Hepatocyte (in vitro differentiated cells): Measurements from ENCODE around the gene CTDSP2. TPM values are rescaled to one million over a fixed set of nuclear protein-coding genes. Genes with fewer than 3 reads are reported as not detected.
"Not testable (repeated sequence)": the region's sequence is repeated elsewhere in the genome, so short reads cannot be mapped to it uniquely, and the experiment has no call there.

Source experiments
- DNase-seq: peaks from one replicate; pipeline ENCODE4 v3.0.0-alpha.2; 2016; ENCODE audit warnings: low spot score
- H2AFZ ChIP-seq: fragments of 200-600 bp; sonication (generic); 2 replicates; pipeline ENCODE4 v1.6.0; 2016; ENCODE audit warnings: antibody characterized with exemption, mild to moderate bottlenecking
- H3K27ac ChIP-seq: fragments of 200-600 bp; sonication (generic); 2 replicates; pipeline ENCODE4 v1.5.1; 2016; ENCODE audit warnings: mild to moderate bottlenecking
- H3K27me3 ChIP-seq: fragments of 200-600 bp; sonication (generic); 2 replicates; pipeline ENCODE4 v1.6.1; 2016
- H3K36me3 ChIP-seq: fragments of 200-600 bp; sonication (generic); replicated peaks from 2 replicates; pipeline ENCODE4 v1.5.1; 2016; ENCODE audit warnings: low read depth; ENCODE audit not compliant: insufficient read depth
- H3K4me1 ChIP-seq: fragments of 200-600 bp; sonication (generic); 2 replicates; pipeline ENCODE4 v1.5.1; 2016; ENCODE audit warnings: mild to moderate bottlenecking, moderate library complexity; ENCODE audit not compliant: insufficient read depth
- H3K4me2 ChIP-seq: fragments of 200-600 bp; sonication (generic); 2 replicates; pipeline ENCODE4 v1.6.0; 2016
- H3K4me3 ChIP-seq: fragments of 200-600 bp; sonication (generic); 2 replicates; pipeline ENCODE4 v1.5.1; 2016; ENCODE audit warnings: mild to moderate bottlenecking
- H3K79me2 ChIP-seq: fragments of 200-600 bp; sonication (generic); 2 replicates; pipeline ENCODE4 v1.6.0; 2017; ENCODE audit warnings: mild to moderate bottlenecking
- H3K9me2 ChIP-seq: fragments of 200-600 bp; sonication (generic); replicated peaks from 2 replicates; pipeline ENCODE4 v1.6.0; 2017; ENCODE audit warnings: mild to moderate bottlenecking; ENCODE audit not compliant: insufficient read depth
- H3K9me3 ChIP-seq: fragments of 200-600 bp; sonication (generic); 2 replicates; pipeline ENCODE4 v1.5.1; 2016; ENCODE audit warnings: low read depth, mild to moderate bottlenecking
- H4K20me1 ChIP-seq: fragments of 200-600 bp; sonication (generic); 2 replicates; pipeline ENCODE4 v1.6.0; 2016; ENCODE audit warnings: mild to moderate bottlenecking; ENCODE audit not compliant: insufficient read depth, poor library complexity, severe bottlenecking
- CTCF ChIP-seq: fragments of 200-600 bp; sonication (generic); IDR thresholded peaks from 2 replicates; pipeline ENCODE4 v1.5.1; 2016; ENCODE audit warnings: antibody characterized with exemption, mild to moderate bottlenecking; ENCODE audit not compliant: poor library complexity
- EZH2 ChIP-seq: fragments of 200-600 bp; sonication (generic); IDR thresholded peaks from 2 replicates; pipeline ENCODE4 v1.6.1; 2016; ENCODE audit warnings: antibody characterized with exemption, mild to moderate bottlenecking, borderline replicate concordance
- EZH2phosphoT487 ChIP-seq: fragments of 200-600 bp; sonication (generic); IDR thresholded peaks from one replicate; pipeline ENCODE4 v1.6.1; 2018; ENCODE audit warnings: antibody characterized with exemption, mild to moderate bottlenecking, low read depth, moderate library complexity; ENCODE audit not compliant: unreplicated experiment, severe bottlenecking
- WGBS: methylation state at CpG from one replicate; pipeline ENCODE4 v1.1.6; 2016; ENCODE audit warnings: low lambda C conversion rate; ENCODE audit errors: missing lambda C conversion rate; 5-methylcytosine and 5-hydroxymethylcytosine counted together
- polyA plus RNA-seq: library from polyadenylated mRNA; unstranded; fragments of >200 nt; fragmentation: Nextera tagmentation; extraction: Ambion mirVana; gene quantifications from 2 replicates; pipeline ENCODE4 v1.2.1, GENCODE V29; 2016
- total RNA-seq: library from RNA; depleted of rRNA; stranded (reverse); fragments of >200 nt; gene quantifications from 2 replicates; pipeline ENCODE4 v1.2.3, GENCODE V29; 2014

CTDSP2 gene
- total and polyA plus RNA-seq, 2 experiments from 2014 or later = 75.9 to 96.8 TPM

- Histone ChIP-seq H3K27me3 (no peaks in the 10 kb centered on the region), H3K4me1 (peaks cover 5% of the 10 kb centered on the region), H2AFZ (no peak overlapping the region), H3K27ac (no peak overlapping the region), H3K4me3 (no peak overlapping the region), H3K9me2 (no peaks in the 10 kb centered on the region), H3K9me3 (no peaks in the 10 kb centered on the region), H3K36me3 (no peaks in the 10 kb centered on the region), H3K4me2 (no peak overlapping the region), H3K79me2 (peaks cover 5% of the 10 kb centered on the region), H4K20me1 (no peaks in the 10 kb centered on the region)
- WGBS = 92% methylated on average over 2 of the region's 2 CpGs
- TF ChIP-seq EZH2phosphoT487 = no peak
- TF ChIP-seq EZH2 = no peak
- no peak for TF ChIP-seq CTCF
- DNase-seq = no peak
Measured at GRCh38 chr12:57776247-57776587, 70.3 kb downstream of the CTDSP2 start.

GRCh38 chr12:57775563-57776246 lies 70.8 kb downstream of the CTDSP2 start:
- Histone ChIP-seq H3K79me2 (peaks cover 9% of the 10 kb centered on the region), H3K4me1 (peaks cover 5% of the 10 kb centered on the region), H3K9me3 (no peaks in the 10 kb centered on the region), H3K36me3 (no peaks in the 10 kb centered on the region), H3K27me3 (no peaks in the 10 kb centered on the region), H3K27ac (no peak overlapping the region), H3K9me2 (no peaks in the 10 kb centered on the region), H4K20me1 (no peaks in the 10 kb centered on the region), H2AFZ (no peak overlapping the region), H3K4me2 (no peak overlapping the region), H3K4me3 (no peak overlapping the region)
- DNase-seq = no peak
- WGBS = 94% methylated on average over 4 of the region's 4 CpGs
- no peak for TF ChIP-seq EZH2phosphoT487

GRCh38 chr12:57775044-57775443 lies 71.5 kb downstream of the CTDSP2 start:
- H3K9me3 ChIP-seq = no peaks in the 10 kb centered on the region
- H3K4me3 ChIP-seq = no peak overlapping the region
- no peak for TF ChIP-seq EZH2phosphoT487
- no peak for TF ChIP-seq CTCF
- no peak for TF ChIP-seq EZH2

GRCh38 chr12:57774634-57775033 lies 71.9 kb downstream of the CTDSP2 start:
- H3K9me3 ChIP-seq, H3K4me1 ChIP-seq, H3K27me3 ChIP-seq, H3K36me3 ChIP-seq, H2AFZ ChIP-seq, H4K20me1 ChIP-seq, H3K9me2 ChIP-seq, DNase-seq, H3K4me3 ChIP-seq, H3K4me2 ChIP-seq, H3K27ac ChIP-seq: not testable (repeated sequence)
- peaks cover 14% of the 10 kb centered on the region for H3K79me2 ChIP-seq
- 95% methylated on average over 11 of the region's 11 CpGs for WGBS

More at GRCh38 chr12:57775044-57775443, 71.5 kb downstream of the CTDSP2 start:
- DNase-seq = no peak
- H3K79me2 ChIP-seq = peaks cover 14% of the 10 kb centered on the region
- H4K20me1 ChIP-seq = no peaks in the 10 kb centered on the region
- H3K27me3 ChIP-seq = no peaks in the 10 kb centered on the region
- WGBS = 100% methylated on average over 2 of the region's 3 CpGs
- H3K36me3 ChIP-seq = no peaks in the 10 kb centered on the region
- no peak overlapping the region for H3K4me2 ChIP-seq
- no peak overlapping the region for H3K27ac ChIP-seq
- no peaks in the 10 kb centered on the region for H3K9me2 ChIP-seq
- H2AFZ ChIP-seq = no peak overlapping the region
- peaks cover 5% of the 10 kb centered on the region for H3K4me1 ChIP-seq
